HCT116 (cell line): Measurements from ENCODE around the gene SEMA6D. TPM values are rescaled to one million over a fixed set of nuclear protein-coding genes. Genes with fewer than 3 reads are reported as not detected.

Source experiments
- ATAC-seq: fragments of 200-7000 bp; cut with Tn5 transposase; 2 replicates; pipeline ENCODE4 v1.9.1; 2020; ENCODE audit warnings: mild to moderate bottlenecking, moderate library complexity
- BruUV-seq: library from RNA; stranded (reverse); fragments of 400-500 nt; replicated peaks from 2 replicates; lab custom pipeline; 2021; lab: Mats Ljungman, UMichigan
- CTCF ChIA-PET: fragments of 300-600 bp; sonication (Branson Sonifier 250); formaldehyde crosslinking; loops from one replicate; lab custom pipeline; 2021; ENCODE audit warnings: antibody characterized with exemption; lab: Charles Lee
- POLR2A ChIA-PET: fragments of 300-600, 350-600 bp; sonication (Branson Sonifier 250); formaldehyde crosslinking; loops from one replicate; lab custom pipeline; 2021; ENCODE audit warnings: antibody characterized with exemption; lab: Charles Lee
- RAD21 ChIA-PET, 2 experiments: fragments of 300-600 bp; sonication (Branson Sonifier 250); formaldehyde crosslinking; loops; one replicate each; lab custom pipeline; 2023; ENCODE audit warnings: low total read pairs in 2 of 2; ENCODE audit not compliant: uncharacterized antibody in 2 of 2, unreplicated experiment in 2 of 2, low non-redundant PET in 1 of 2; lab: Charles Lee
- DNase-seq: peaks from one replicate; pipeline ENCODE4 v3.0.0-alpha.2; 2010; ENCODE audit warnings: low read depth, low spot score
- H2AFZ ChIP-seq: fragments of 200-600 bp; shearing (Covaris generic), sonication (generic); 2 replicates; pipeline ENCODE4 v1.6.1; 2017; ENCODE audit warnings: low read depth, mixed run types, mixed read lengths, antibody characterized with exemption, low read length; ENCODE audit not compliant: poor library complexity, severe bottlenecking
- H3K27ac ChIP-seq: 2 replicates; pipeline ENCODE4 v1.5.1; 2012; ENCODE audit warnings: low read depth, low read length
- H3K27me3 ChIP-seq: fragments of 200-600 bp; sonication (generic); 2 replicates; pipeline ENCODE4 v1.6.1; 2016; ENCODE audit warnings: mixed run types, low read length, mixed read lengths; ENCODE audit not compliant: insufficient read depth
- H3K36me3 ChIP-seq, 2 experiments: fragments of 200-500 bp in 1 of 2; fragments of 200-600 bp in 1 of 2; sonication (Bioruptor generic) in 1 of 2; sonication (generic) in 1 of 2; 2 replicates each; pipeline versions ENCODE4 v1.5.1 to v1.6.1; 2014 to 2016; ENCODE audit warnings: low read length in 2 of 2, inconsistent platforms in 1 of 2, mixed read lengths in 1 of 2, mixed run types in 1 of 2; ENCODE audit not compliant: insufficient read depth in 2 of 2, control insufficient read depth in 1 of 2
- H3K4me1 ChIP-seq, 2 experiments: fragments of 200-600 bp in 1 of 2; sonication (generic) in 1 of 2; 2 replicates each; pipeline versions ENCODE4 v1.5.1 to v1.6.1; 2012 to 2017; ENCODE audit warnings: low read length in 2 of 2, inconsistent platforms in 1 of 2, mild to moderate bottlenecking in 1 of 2, mixed read lengths in 1 of 2, mixed run types in 1 of 2, moderate library complexity in 1 of 2; ENCODE audit not compliant: insufficient read depth in 2 of 2, control insufficient read depth in 1 of 2
- H3K4me2 ChIP-seq: fragments of 200-600 bp; sonication (generic); 2 replicates; pipeline ENCODE4 v1.6.1; 2017; ENCODE audit warnings: mixed run types, low read length, mixed read lengths
- H3K4me3 ChIP-seq, 2 experiments: fragments of 200-600 bp in 1 of 2; sonication (generic) in 1 of 2; replicated peaks in 1 of 2; 2 replicates each; pipeline ENCODE4 v1.5.1; 2011 to 2016; ENCODE audit warnings: low read length in 2 of 2, control low read depth in 1 of 2, low read depth in 1 of 2, mild to moderate bottlenecking in 1 of 2, mixed read lengths in 1 of 2, mixed run types in 1 of 2
- H3K79me2 ChIP-seq: fragments of 200-600 bp; sonication (generic); 2 replicates; pipeline ENCODE4 v1.6.1; 2017; ENCODE audit warnings: mild to moderate bottlenecking, mixed run types, low read length, moderate library complexity, mixed read lengths; ENCODE audit not compliant: insufficient read depth
- H3K9ac ChIP-seq: fragments of 200-600 bp; sonication (generic); 2 replicates; pipeline ENCODE4 v1.6.1; 2016; ENCODE audit warnings: low read length, mixed read lengths
- H3K9me2 ChIP-seq: fragments of 200-600 bp; sonication (generic), shearing (Covaris generic); 2 replicates; pipeline ENCODE4 v1.6.1; 2017; ENCODE audit warnings: mixed run types, mild to moderate bottlenecking, moderate library complexity; ENCODE audit not compliant: insufficient read depth
- H3K9me3 ChIP-seq, 2 experiments: fragments of 200-500 bp in 1 of 2; fragments of 200-600 bp in 1 of 2; sonication (Bioruptor generic) in 1 of 2; sonication (generic) in 1 of 2; 2 replicates each; pipeline ENCODE4 v1.6.1; 2014 to 2017; ENCODE audit warnings: low read length in 2 of 2, mixed read lengths in 2 of 2, inconsistent platforms in 1 of 2, low read depth in 1 of 2, mild to moderate bottlenecking in 1 of 2, mixed run types in 1 of 2, moderate library complexity in 1 of 2; ENCODE audit not compliant: control insufficient read depth in 1 of 2, insufficient read depth in 1 of 2
- H4K20me1 ChIP-seq: fragments of 200-600 bp; sonication (generic), shearing (Covaris generic); 2 replicates; pipeline ENCODE4 v1.6.1; 2017; ENCODE audit warnings: mixed run types, mild to moderate bottlenecking, moderate library complexity; ENCODE audit not compliant: insufficient read depth
- EGR1 ChIP-seq: IDR thresholded peaks from 2 replicates; pipeline ENCODE4 v1.6.1; 2012; ENCODE audit warnings: low read depth
- POLR2A ChIP-seq: IDR thresholded peaks from 2 replicates; pipeline ENCODE4 v1.7.0; 2011; ENCODE audit warnings: borderline replicate concordance; ENCODE audit not compliant: insufficient read depth, insufficient read length; ENCODE audit errors: extremely low read depth
- POLR2AphosphoS5 ChIP-seq: IDR thresholded peaks from 2 replicates; pipeline ENCODE4 v1.6.1; 2011; ENCODE audit warnings: mild to moderate bottlenecking, low read depth, low read length, moderate library complexity
- SP1 ChIP-seq: IDR thresholded peaks from 2 replicates; pipeline ENCODE4 v1.6.1; 2012; ENCODE audit warnings: low read depth
- ZBTB33 ChIP-seq: IDR thresholded peaks from 2 replicates; pipeline ENCODE4 v1.6.1; 2011; ENCODE audit warnings: mild to moderate bottlenecking, low read length, moderate library complexity; ENCODE audit not compliant: insufficient replicate concordance; ENCODE audit errors: extremely low read depth
- intact Hi-C: fragments of 100-400 bp; cut with micrococcal nuclease; formaldehyde crosslinking; loops from 2 replicates; pipeline ENCODE4 v1.10.0; 2022
- total RNA-seq: library from RNA; stranded (reverse); gene quantifications from one replicate; pipeline ENCODE4 v1.2.1, GENCODE V29; 2021; ENCODE audit not compliant: unreplicated experiment
- TF ChIP-seq, protein P1 (sequence below), 3 experiments: fragments of 200-600 bp in 1 of 3; sonication (generic) in 1 of 3; IDR thresholded peaks in 2 of 3; conservative IDR thresholded peaks in 1 of 3; 2 replicates each; pipeline ENCODE4 v1.5.1; 2012 to 2017; ENCODE audit warnings: low read depth in 2 of 3, low read length in 2 of 3, antibody characterized with exemption in 1 of 3, borderline replicate concordance in 1 of 3, control low read depth in 1 of 3, mild to moderate bottlenecking in 1 of 3, mixed read lengths in 1 of 3, mixed run types in 1 of 3, moderate library complexity in 1 of 3; ENCODE audit not compliant: insufficient read depth in 1 of 3

SEMA6D gene
- total RNA-seq, 1 experiment from 2014 or later: 0.02 TPM

GRCh38 chr15:47791161-47791560, 73.9 kb downstream of the SEMA6D start:
- H3K9me2 ChIP-seq: no peaks in the 10 kb centered on the region
- ChIA-PET RAD21 (no interaction called here), POLR2A (no interaction called here), CTCF (no interaction called here)
- no peak overlapping the region for H2AFZ ChIP-seq
- H3K9me3 ChIP-seq: peaks cover 8 to 29% of the 10 kb centered on the region in 2 experiments; a peak in 2 of 4 replicates
- ATAC-seq (no peak), DNase-seq (no peak)
- H3K4me3 ChIP-seq: no peak overlapping the region
- no peak for TF ChIP-seq POLR2AphosphoS5
- TF ChIP-seq EGR1: no peak
- no peak for TF ChIP-seq SP1
- TF ChIP-seq ZBTB33: no peak
- TF ChIP-seq, protein P1, sequence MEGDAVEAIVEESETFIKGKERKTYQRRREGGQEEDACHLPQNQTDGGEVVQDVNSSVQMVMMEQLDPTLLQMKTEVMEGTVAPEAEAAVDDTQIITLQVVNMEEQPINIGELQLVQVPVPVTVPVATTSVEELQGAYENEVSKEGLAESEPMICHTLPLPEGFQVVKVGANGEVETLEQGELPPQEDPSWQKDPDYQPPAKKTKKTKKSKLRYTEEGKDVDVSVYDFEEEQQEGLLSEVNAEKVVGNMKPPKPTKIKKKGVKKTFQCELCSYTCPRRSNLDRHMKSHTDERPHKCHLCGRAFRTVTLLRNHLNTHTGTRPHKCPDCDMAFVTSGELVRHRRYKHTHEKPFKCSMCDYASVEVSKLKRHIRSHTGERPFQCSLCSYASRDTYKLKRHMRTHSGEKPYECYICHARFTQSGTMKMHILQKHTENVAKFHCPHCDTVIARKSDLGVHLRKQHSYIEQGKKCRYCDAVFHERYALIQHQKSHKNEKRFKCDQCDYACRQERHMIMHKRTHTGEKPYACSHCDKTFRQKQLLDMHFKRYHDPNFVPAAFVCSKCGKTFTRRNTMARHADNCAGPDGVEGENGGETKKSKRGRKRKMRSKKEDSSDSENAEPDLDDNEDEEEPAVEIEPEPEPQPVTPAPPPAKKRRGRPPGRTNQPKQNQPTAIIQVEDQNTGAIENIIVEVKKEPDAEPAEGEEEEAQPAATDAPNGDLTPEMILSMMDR (IDR thresholded peaks at IDR 0.05 in 2 of 3, conservative IDR thresholded peaks at IDR 0.05 in 1 of 3; ENCODE audit: borderline replicate concordance in 1 of 3, insufficient read depth in 1 of 3, low read depth in 2 of 3, low read length in 2 of 3): no peak
- no peak for TF ChIP-seq POLR2A
- H3K4me2 ChIP-seq: no peak overlapping the region
- no TSS peak for BruUV-seq
- H3K79me2 ChIP-seq: no peaks in the 10 kb centered on the region
- intact Hi-C loops: no loop called here
- no peaks in the 10 kb centered on the region for H3K36me3 ChIP-seq
- no peak overlapping the region for H3K9ac ChIP-seq
- no peak overlapping the region for H3K27ac ChIP-seq
- H3K4me1 ChIP-seq: no peaks in the 10 kb centered on the region
- no peaks in the 10 kb centered on the region for H4K20me1 ChIP-seq
- no peaks in the 10 kb centered on the region for H3K27me3 ChIP-seq
